ENCODE measurements around the gene AOAH. TPM values are rescaled to one million over a fixed set of nuclear protein-coding genes. Genes with fewer than 3 reads are reported as not detected.

Gene AOAH
- total and polyA plus RNA-seq, 2 donors from 2014 or later = 2.7 to 24.7 TPM

DNA sequence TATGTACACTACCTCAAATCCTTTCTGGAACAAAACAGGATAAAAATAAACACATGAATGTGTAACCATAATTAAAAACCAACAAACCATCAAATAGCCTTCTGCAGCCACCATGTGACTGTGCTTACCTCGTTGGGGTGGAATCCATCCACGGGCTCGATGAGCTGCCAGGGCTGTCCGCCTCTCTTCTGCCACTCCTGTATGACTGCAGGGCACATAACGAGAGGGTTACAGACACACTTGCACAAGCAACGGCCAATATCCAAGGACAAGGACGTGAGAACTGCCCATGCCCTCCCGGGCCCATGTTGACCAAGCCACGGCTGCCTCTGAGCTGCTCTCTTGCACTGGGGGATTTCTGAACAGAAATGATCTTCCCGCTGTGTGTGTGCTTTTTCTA is 202.4 kb downstream of the AOAH start:
- Histone ChIP-seq H3K36me3 (ENCODE audit: control insufficient read depth in 2 of 3, insufficient read depth in 3 of 3, low read length in 3 of 3) (no peaks in the 10 kb centered on the region), H3K9ac (ENCODE audit: low read length in 3 of 3) (no peak overlapping the region), H3K4me1 (ENCODE audit: control insufficient read depth in 2 of 3, insufficient read depth in 2 of 3, low read depth in 1 of 3, low read length in 3 of 3) (no peaks in the 10 kb centered on the region), H3K4me3 (ENCODE audit: low read length in 3 of 3) (no peak overlapping the region), H3K27ac (ENCODE audit: low read depth in 2 of 2, low read length in 2 of 2) (no peak overlapping the region), H3K27me3 (ENCODE audit: control insufficient read depth, insufficient read depth, low read length) (no peaks in the 10 kb centered on the region), H3K9me3 (ENCODE audit: control insufficient read depth in 2 of 3, insufficient read depth in 1 of 3, low read length in 3 of 3) (no peaks in the 10 kb centered on the region)
- intact Hi-C loops (cut with DNase I) = no loop called here
- DNase-seq (no peak), FAIRE-seq (no peak)
- TF ChIP-seq, protein P1, sequence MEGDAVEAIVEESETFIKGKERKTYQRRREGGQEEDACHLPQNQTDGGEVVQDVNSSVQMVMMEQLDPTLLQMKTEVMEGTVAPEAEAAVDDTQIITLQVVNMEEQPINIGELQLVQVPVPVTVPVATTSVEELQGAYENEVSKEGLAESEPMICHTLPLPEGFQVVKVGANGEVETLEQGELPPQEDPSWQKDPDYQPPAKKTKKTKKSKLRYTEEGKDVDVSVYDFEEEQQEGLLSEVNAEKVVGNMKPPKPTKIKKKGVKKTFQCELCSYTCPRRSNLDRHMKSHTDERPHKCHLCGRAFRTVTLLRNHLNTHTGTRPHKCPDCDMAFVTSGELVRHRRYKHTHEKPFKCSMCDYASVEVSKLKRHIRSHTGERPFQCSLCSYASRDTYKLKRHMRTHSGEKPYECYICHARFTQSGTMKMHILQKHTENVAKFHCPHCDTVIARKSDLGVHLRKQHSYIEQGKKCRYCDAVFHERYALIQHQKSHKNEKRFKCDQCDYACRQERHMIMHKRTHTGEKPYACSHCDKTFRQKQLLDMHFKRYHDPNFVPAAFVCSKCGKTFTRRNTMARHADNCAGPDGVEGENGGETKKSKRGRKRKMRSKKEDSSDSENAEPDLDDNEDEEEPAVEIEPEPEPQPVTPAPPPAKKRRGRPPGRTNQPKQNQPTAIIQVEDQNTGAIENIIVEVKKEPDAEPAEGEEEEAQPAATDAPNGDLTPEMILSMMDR (IDR thresholded peaks at IDR 0.05; ENCODE audit: borderline replicate concordance, extremely low read depth, insufficient read depth) = no peak

DNA sequence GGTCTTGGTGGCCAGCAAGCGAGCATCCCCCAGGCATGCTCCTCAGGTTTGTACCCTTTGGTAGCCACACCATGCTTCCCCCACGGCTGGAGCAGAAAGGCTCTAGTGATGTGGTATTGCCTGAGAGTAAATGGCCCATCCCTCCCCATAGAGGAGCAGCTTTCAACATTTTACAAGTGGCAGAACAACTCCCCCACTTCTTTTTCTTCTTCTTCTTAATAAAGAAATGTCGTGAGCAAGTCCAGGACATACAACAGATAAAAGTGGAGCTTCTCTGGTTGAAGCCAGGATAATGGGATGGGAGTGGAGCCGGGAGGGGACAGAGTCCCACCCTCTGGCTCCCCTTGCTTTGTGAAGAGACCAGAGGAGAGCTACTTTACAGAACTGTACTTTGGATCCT is 203.2 kb downstream of the AOAH start:
- H3K4me1 ChIP-seq (ENCODE audit: control insufficient read depth in 2 of 3, insufficient read depth in 2 of 3, low read depth in 1 of 3, low read length in 3 of 3) = no peaks in the 10 kb centered on the region
- DNase-seq (no peak), FAIRE-seq (no peak)
- H3K9me3 ChIP-seq (ENCODE audit: control insufficient read depth in 2 of 3, insufficient read depth in 1 of 3, low read length in 3 of 3) = no peaks in the 10 kb centered on the region
- H3K27ac ChIP-seq (ENCODE audit: low read depth in 2 of 2, low read length in 2 of 2) = no peak overlapping the region
- intact Hi-C loops (cut with DNase I) = no loop called here
- no peak overlapping the region for H3K9ac ChIP-seq (ENCODE audit: low read length in 3 of 3)
- no peaks in the 10 kb centered on the region for H3K36me3 ChIP-seq (ENCODE audit: control insufficient read depth in 2 of 3, insufficient read depth in 3 of 3, low read length in 3 of 3)
- TF ChIP-seq, protein P1 (IDR thresholded peaks at IDR 0.05; ENCODE audit: borderline replicate concordance, extremely low read depth, insufficient read depth) = no peak
- no peak overlapping the region for H3K4me3 ChIP-seq (ENCODE audit: low read length in 3 of 3)
- no peaks in the 10 kb centered on the region for H3K27me3 ChIP-seq (ENCODE audit: control insufficient read depth, insufficient read depth, low read length)

DNA sequence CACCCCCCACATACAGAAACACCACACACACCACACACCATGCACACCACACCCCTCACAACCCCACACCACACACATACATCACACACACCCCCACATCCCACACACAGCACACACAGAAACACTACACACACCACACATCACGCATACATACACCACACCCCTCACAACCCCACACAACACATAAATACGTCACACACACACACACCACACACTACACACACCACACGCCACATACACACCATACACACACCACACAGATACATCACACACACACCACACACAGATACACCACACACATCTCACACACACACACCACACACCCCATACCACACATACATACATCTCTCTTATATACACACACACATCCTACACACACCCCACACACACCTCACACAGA is 208.4 kb downstream of the AOAH start:
- Histone ChIP-seq H3K4me1 (ENCODE audit: control insufficient read depth in 2 of 3, insufficient read depth in 2 of 3, low read depth in 1 of 3, low read length in 3 of 3) (no peaks in the 10 kb centered on the region), H3K36me3 (ENCODE audit: control insufficient read depth in 2 of 3, insufficient read depth in 3 of 3, low read length in 3 of 3) (no peaks in the 10 kb centered on the region), H3K9me3 (ENCODE audit: control insufficient read depth in 2 of 3, insufficient read depth in 1 of 3, low read length in 3 of 3) (no peaks in the 10 kb centered on the region), H3K27me3 (ENCODE audit: control insufficient read depth, insufficient read depth, low read length) (no peaks in the 10 kb centered on the region), H3K27ac (ENCODE audit: low read depth in 2 of 2, low read length in 2 of 2) (no peak overlapping the region), H3K9ac (ENCODE audit: low read length in 3 of 3) (no peak overlapping the region), H3K4me3 (ENCODE audit: low read length in 3 of 3) (no peak overlapping the region)
- FAIRE-seq = no peak
- TF ChIP-seq, protein P1 (IDR thresholded peaks at IDR 0.05; ENCODE audit: borderline replicate concordance, extremely low read depth, insufficient read depth) = no peak
- intact Hi-C loops (cut with DNase I) = no loop called here
- no peak for DNase-seq

Measured in kidney (tissue), 14 donors.